GM18868 (cell line): ENCODE measurements around the gene PAX8.

Experiments used
- ATAC-seq: cut with Tn5 transposase; IDR thresholded peaks from one replicate; pipeline ENCODE4 v1.9.1; 2021; ENCODE audit warnings: mild to moderate bottlenecking, moderate library complexity; ENCODE audit not compliant: unreplicated experiment

The PAX8 gene

GRCh38 chr2:113209011-113209645 lies 69.6 kb downstream of the PAX8 start:
- ATAC-seq: no peak

- ATAC-seq: no peak
Observed at GRCh38 chr2:113208396-113208795, 70.3 kb downstream of the PAX8 start.

DNA sequence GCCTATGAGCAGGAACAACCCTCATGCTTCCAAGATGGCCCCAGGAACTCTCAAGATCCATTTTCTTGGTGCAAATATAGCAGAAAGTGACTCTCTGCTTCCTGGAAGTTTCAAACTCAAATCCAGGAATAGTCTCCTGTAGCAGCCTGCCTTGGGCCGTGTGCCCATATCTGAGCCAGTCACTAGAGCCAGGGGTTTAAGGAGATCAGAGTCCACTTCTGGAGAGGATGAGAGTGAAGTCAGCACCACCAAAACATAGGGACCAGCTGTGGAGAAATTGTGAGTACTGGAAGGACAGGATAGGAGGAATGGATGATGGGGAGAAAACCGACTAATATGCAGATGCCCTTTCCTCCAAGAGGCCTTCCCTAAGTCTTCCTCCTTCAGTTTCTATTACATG lies 71.7 kb downstream of the PAX8 start:
- no peak for ATAC-seq

GRCh38 chr2:113206251-113206650 lies 72.5 kb downstream of the PAX8 start:
- ATAC-seq: no peak

DNA sequence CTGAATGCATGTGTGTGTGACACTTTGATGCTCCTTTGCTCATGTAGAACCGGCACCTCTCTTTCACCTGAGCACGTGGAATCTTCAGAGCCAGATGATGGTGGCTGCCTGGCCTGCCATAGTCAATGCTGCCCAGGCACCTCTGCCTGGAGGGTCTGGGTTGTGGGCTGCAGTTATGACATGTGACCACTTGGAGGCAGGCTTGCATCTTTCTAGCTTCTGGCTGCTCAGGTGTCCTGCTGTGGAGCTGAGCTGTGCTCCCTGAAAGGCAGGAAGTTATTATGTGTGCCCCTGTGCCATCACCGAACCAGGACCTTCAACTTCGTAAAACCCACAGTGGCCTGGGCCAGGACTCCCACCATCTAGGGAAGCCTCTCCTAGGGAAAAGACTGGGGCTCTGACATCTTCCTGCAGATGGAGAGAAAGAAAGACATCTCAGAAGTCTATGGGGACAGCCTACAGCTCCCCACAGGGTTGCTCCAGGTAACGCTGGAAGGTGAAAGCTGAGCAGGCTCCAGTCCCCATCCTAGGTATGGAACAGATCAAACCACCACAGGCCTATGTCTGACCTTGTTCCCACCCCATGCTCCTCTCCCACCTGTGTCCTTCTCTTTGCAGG lies 74.7 kb downstream of the PAX8 start:
- peak; percentile 75 for ATAC-seq

- no peak for ATAC-seq
Observed at GRCh38 chr2:113203217-113203530, 75.5 kb downstream of the PAX8 start.

DNA sequence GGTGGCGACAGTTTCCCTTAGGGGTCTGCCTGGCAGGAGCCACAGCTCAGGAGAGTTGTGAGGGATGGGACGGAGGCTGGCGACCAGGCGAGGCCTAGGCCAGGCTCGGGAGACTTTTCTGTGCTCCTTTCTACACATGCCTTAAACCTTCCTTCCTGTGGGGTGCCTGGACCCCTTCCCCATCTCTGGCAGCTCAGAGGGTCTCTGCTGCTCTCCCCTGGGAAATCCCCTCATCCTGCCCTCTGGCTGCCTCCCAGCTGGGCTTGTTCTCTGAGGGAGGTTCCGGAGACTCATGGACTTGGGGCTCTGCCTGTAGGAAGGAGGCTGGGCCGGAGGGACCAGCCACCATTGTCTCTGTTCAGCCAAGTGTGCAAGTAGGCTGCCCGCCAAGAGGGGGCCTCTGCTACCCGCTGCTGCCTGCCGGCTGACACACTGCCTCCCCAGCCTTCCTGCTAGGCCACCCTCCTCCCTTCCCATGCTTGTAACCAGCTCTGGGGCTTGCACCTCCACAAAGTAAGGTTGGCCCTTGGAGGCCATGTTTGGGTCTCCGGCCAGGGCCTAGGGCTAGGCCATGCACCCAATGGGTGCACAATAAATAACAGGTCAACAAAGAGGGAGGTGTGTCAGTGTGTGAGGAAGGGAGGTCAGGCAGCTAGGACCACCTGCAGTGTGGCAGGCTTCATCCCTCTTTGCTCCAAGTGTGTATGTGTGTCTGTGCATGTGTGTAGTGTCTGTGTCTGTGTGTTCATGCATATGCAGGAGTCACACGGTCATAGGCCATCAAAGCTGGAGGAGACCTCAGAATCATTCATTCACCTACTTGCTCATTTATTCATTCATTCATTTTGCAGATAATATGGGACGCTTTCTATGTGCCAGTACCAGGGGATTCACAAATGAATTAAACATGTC lies 76.2 kb downstream of the PAX8 start:
- ATAC-seq: no peak

- no peak for ATAC-seq
Observed at GRCh38 chr2:113201496-113202304, 77.0 kb downstream of the PAX8 start.

DNA sequence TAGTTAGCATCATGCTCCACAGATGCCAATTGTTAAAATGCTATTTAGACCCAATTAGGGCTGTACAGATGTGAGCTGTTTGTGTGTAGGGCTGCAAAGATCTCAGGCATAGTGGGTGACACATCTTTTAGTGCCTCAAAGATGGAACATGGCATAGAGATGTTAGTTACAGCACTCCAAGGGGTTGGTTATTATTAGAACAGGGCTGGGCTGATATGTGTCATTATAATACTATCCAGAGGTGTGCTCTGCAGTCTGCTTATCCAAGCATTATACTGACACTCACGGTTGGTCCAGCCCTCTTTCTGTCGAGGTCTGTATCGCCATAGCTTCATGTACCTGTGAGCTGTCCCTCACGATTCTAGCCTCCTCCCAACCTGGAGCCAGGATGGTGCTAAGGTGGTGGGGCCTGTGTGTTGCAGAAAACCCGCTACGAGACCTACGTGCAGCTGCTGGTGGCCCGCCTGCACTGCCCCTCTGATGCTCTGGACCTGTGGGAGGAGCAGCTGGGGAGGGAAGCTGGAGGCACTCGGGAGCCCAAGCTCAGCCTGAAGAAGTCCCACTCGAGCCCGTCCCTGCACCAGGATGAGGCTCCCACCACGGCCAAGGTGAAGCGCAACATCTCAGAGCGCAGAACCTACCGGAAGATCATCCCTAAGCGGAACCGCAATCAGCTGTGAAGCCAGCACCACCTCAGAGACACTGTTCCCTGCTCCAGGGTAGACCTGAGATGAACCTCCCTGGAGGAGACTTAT lies 77.8 kb downstream of the PAX8 start:
- ATAC-seq: no peak

- ATAC-seq: no peak
Observed at GRCh38 chr2:113200236-113200635, 78.5 kb downstream of the PAX8 start.

DNA sequence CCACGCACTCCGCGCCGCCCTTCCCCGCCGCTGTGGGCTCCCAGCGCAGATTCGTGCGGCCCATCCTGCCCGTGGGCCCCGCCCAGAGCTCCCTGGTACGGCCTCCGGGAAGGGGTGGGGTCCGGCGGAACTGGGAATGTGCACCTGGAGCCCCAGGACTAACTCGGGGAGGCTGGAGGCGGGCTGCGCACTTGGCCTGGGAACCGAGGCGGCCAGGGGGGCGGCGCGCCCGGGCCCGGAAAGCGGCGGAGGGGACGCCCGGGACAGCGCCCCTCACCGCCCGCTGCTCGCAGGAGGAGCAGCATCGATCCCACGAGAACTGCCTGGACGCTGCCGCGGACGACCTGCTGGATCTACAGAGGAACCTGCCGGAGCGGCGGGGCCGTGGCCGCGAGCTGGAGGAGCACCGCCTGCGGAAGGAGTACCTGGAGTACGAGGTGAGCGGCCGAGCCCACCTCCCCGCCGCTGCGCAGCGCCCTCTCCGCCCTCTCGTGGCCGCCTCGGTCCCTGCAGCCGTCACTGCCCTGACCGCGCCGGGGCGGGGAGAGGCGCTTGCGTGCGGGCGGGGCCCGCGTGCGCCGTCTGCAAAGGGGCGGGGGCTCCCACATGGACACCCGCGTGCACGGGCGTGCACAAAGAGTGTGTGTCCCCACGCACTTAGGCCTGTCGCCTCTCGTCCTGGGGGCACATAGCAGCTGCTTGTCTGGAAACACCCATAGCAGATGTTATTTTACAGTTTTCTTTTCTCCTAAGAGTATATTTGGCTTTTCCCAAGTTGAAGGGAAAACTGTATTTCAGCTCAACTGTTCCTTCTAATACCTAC lies 79.7 kb downstream of the PAX8 start:
- peak; percentile 77 for ATAC-seq

- no peak for ATAC-seq
Observed at GRCh38 chr2:113198048-113198789, 80.5 kb downstream of the PAX8 start.

DNA sequence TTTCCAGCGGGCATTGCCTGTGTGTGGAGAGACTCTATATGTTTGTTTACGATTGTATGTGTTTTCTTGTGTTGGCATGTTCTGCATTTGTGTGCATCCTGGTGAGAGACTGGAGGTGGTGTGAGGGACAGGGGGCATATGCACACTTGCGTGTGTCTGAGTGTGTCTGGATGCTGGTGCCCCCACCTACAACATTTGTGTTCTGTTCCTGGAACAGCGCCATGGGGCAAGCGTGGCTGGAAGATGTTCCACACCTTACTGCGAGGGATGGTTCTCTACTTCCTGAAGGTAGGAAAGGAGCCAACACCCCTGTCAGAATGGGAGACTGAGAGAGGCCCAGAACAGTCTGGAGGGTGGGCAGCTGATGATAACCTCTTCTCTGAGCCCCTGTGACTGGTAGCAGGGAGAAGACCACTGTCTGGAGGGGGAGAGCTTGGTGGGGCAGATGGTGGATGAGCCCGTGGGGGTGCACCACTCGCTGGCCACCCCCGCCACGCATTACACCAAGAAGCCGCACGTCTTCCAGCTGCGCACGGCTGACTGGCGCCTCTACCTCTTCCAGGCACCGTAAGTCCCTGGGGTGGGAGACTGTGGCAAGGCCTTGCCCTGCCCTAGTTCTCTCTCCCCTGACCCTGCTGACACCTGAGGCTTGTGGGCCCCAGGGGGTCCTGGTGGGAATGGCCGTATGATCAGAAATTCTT lies 81.2 kb downstream of the PAX8 start:
- no peak for ATAC-seq

DNA sequence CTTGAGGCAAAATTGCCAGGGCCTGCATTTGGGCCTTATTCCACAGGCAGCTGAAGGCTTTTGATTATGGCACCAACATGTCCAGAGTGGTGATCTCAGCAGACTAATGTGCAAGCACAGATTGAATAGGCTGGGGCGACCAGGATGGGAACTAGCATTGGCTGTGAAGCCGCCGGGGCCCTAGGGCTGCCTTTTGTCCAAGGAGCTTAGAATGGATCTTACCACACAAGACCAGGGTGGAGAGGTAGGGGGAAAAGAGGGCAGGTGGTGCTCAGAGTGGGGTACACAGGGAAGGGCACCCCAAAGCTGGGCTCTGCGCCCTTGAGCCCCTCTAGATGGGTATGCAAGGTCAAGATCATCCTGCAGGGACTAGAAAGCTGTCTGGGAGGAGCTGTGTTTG lies 81.9 kb downstream of the PAX8 start:
- no peak for ATAC-seq

- no peak for ATAC-seq
Observed at GRCh38 chr2:113195923-113196501, 82.7 kb downstream of the PAX8 start.

GRCh38 chr2:113192459-113193100 lies 86.1 kb downstream of the PAX8 start:
- no peak for ATAC-seq

DNA sequence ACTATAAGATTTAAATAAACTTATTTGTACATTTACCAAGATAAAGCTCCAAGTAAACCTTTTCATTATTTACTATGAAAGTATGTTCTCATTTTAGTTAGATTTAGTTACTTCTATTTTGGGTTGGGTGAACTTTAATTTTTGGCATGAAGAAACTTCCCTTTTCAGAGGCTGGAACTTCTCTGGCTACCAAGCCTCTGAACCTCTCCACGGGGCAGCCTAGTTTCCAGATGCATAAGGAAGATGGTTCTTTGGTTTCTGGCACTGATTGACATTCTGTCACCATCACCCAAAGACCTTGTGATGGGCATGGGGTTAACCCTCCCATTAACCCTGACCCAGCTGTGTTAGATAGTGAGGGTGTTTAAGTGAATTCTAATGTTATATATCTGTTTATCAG lies 87.8 kb downstream of the PAX8 start:
- ATAC-seq: no peak

DNA sequence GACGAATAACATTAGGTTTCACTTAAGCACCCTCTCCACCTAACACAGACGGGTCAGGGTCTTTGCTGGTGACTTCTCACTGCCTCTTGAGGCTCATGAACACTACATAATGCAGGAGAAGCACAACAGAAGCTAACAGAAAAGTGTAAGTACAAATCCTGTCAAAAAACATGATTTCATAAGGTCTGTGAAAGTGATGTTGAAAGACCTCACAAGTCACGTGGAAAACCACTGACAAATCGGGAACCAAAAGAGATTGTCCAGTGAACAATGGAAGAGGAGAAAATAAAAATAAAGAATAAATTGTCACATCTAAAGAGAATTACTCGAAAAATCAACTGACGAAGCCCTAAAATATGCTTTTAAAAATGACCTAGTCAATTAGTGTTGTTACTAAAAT lies 91.0 kb downstream of the PAX8 start:
- ATAC-seq: no peak
